Activated naive CD8-positive, alpha-beta T cell treated with anti-CD3 and anti-CD28 coated beads for 36 hours (primary cell): Measurements from ENCODE around the gene ALG6. TPM values are rescaled to one million over a fixed set of nuclear protein-coding genes. Genes with fewer than 3 reads are reported as not detected.
"Not testable (repeated sequence)": the region's sequence is repeated elsewhere in the genome, so short reads cannot be mapped to it uniquely, and the experiment has no call there.

Source experiments
- DNase-seq: peaks from one replicate; pipeline ENCODE4 v3.0.0; 2021
- H3K27ac Mint-ChIP-seq: one replicate; pipeline ENCODE4 v1.8.0; 2022; ENCODE audit warnings: mild to moderate bottlenecking, moderate library complexity, mixed read lengths
- H3K27me3 Mint-ChIP-seq: one replicate; pipeline ENCODE4 v1.8.0; 2022; ENCODE audit warnings: mild to moderate bottlenecking, mixed read lengths
- H3K36me3 Mint-ChIP-seq: one replicate; pipeline ENCODE4 v1.8.0; 2021; ENCODE audit warnings: mild to moderate bottlenecking, mixed read lengths
- H3K4me1 Mint-ChIP-seq: one replicate; pipeline ENCODE4 v1.8.0; 2021; ENCODE audit warnings: mixed read lengths
- H3K4me3 Mint-ChIP-seq: one replicate; pipeline ENCODE4 v1.8.0; 2022; ENCODE audit warnings: mild to moderate bottlenecking, moderate library complexity, mixed read lengths
- H3K9me3 Mint-ChIP-seq: one replicate; pipeline ENCODE4 v1.8.0; 2022; ENCODE audit warnings: mixed read lengths
- total RNA-seq, 2 experiments: library from RNA; stranded (reverse); gene quantifications; one replicate each; pipeline ENCODE4 v1.2.3, GENCODE V29; 2021

The ALG6 gene
- total RNA-seq, 2 experiments from 2014 or later, result 17.4 to 17.8 TPM

DNA sequence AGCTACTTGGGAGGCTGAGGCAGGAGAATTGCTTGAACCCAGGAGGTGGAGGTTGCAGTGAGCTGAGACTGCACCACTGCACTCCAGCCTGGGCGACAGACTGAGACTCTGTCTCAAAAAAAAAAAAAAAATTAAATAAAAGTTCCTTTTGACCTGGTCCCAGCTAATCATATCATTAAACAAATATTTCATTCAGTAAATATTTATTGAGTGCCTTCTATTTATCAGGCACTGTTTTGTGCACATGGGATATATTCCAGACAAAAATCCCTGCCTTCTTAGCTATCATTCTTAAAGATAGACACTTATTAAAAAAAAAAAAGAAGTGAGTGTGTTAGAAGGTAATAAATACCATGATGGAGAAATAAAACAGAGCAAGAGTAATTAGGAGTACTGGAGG is 53.3 kb downstream of the ALG6 start:
- H3K9me3 Mint-ChIP-seq, DNase-seq, H3K27ac Mint-ChIP-seq: not testable (repeated sequence)

DNA sequence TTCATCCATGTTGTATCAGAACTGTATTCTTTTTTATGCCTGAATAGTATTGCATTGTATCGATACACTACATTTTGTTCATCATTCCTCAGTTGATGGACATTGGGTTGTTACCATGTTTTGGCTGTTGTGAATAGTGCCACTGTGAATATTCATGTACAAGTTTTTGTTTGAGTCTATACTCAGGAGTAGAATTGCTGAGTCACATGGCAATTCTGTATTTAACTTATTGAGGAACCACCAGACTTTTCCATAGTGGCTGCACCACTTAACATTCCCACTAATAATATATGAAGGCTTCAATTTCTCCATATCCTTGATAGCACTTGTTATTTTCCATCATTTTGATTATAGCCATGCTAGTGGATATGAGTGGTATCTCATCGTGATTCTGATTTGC is 56.2 kb downstream of the ALG6 start:
- Mint-ChIP-seq H3K27me3 (no peaks in the 10 kb centered on the region), H3K9me3 (no peaks in the 10 kb centered on the region), H3K4me1 (no peaks in the 10 kb centered on the region), H3K4me3 (no peak overlapping the region), H3K36me3 (peaks cover 32% of the 10 kb centered on the region), H3K27ac (no peak overlapping the region)
- DNase-seq, result no peak

More for the DNA sequence above, 53.3 kb downstream of the ALG6 start:
- peaks cover 38% of the 10 kb centered on the region for H3K36me3 Mint-ChIP-seq
- H3K4me3 Mint-ChIP-seq, H3K4me1 Mint-ChIP-seq, H3K27me3 Mint-ChIP-seq: not testable (repeated sequence)

DNA sequence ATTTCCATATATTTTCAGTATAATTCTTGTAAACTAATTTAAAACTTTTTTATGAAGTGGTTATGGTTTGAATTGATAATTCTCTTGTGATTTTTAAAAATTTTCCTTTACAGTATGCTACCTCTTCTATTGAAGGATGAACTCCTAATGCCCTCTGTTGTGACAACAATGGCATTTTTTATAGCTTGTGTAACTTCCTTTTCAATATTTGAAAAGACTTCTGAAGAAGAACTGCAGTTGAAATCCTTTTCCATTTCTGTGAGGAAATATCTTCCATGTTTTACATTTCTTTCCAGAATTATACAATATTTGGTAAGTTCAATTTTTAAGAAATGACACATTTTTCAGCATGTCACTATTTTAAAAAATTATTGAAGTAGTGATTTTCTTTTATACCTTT is 61.4 kb downstream of the ALG6 start:
- peaks cover 6% of the 10 kb centered on the region for H3K9me3 Mint-ChIP-seq
- H3K4me3 Mint-ChIP-seq, result no peak overlapping the region
- no peak for DNase-seq
- no peaks in the 10 kb centered on the region for H3K27me3 Mint-ChIP-seq
- H3K4me1 Mint-ChIP-seq, result no peaks in the 10 kb centered on the region
- H3K27ac Mint-ChIP-seq, result no peak overlapping the region
- peaks cover 31% of the 10 kb centered on the region for H3K36me3 Mint-ChIP-seq

DNA sequence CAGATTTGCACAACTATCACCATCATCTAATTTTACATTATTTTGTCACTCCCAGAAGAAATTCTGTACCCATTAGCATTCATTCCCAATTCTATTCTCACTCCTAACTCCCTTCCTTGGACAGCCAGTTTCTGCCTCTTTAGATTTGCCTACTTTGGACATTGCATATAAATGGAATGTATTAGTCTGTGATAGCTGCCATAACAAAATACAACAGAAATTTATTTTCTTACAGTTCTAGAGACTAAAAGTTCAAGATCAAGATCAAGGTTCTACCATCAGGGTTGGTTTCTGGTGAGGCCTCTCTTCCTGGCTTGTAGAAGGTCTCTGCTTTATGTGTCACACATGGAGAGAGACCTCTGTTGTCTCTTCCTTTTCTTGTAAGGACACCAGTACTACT is 61.9 kb downstream of the ALG6 start:
- no peak for DNase-seq
- Mint-ChIP-seq H3K4me1 (no peaks in the 10 kb centered on the region), H3K27me3 (no peaks in the 10 kb centered on the region), H3K36me3 (peaks cover 31% of the 10 kb centered on the region), H3K27ac (no peak overlapping the region), H3K4me3 (no peak overlapping the region), H3K9me3 (peaks cover 6% of the 10 kb centered on the region)

DNA sequence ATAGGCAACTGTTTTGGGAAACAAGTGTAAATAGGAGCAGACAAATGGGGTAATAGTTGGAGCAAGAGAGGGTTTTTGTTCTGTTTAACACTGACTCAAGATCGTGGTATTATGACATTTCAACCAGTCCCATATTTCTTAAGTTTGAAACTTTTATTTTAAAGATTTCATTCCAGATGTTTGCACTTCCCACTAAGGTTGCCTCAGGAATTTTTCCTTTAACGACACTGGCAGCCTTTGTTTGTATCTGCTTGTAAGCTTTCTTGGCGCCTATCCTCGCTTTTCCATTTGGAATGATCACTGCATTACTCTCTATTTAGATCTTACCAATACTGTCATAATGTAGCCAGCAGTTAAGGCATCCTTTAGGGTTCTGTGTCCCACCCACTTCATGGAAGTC is 67.7 kb downstream of the ALG6 start:
- H3K4me1 Mint-ChIP-seq, result peaks cover 4% of the 10 kb centered on the region
- DNase-seq, result no peak
- peaks cover 14% of the 10 kb centered on the region for H3K36me3 Mint-ChIP-seq
- no peak overlapping the region for H3K4me3 Mint-ChIP-seq
- H3K27me3 Mint-ChIP-seq, result no peaks in the 10 kb centered on the region
- H3K9me3 Mint-ChIP-seq, result no peaks in the 10 kb centered on the region
- no peak overlapping the region for H3K27ac Mint-ChIP-seq

DNA sequence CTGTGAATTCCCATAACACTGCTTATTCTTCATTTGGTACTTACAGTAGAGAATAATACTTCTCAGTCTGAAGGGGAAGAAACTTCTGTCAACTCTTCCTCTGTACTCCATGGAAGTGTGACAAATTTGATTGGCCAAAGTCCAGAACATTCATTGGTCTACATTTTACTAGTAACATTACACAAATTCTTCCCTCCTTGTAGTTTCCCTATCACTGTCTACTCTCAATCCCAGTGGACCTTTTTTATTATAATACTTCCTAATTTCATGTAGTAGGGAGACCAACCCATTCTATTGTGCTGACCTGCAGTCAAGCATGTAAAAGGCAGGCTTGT is 74.7 kb downstream of the ALG6 start:
- Mint-ChIP-seq H3K36me3 (peaks cover 2% of the 10 kb centered on the region), H3K27me3 (no peaks in the 10 kb centered on the region), H3K27ac (no peak overlapping the region), H3K4me1 (peaks cover 2% of the 10 kb centered on the region), H3K9me3 (no peaks in the 10 kb centered on the region), H3K4me3 (no peak overlapping the region)
- DNase-seq, result no peak

DNA sequence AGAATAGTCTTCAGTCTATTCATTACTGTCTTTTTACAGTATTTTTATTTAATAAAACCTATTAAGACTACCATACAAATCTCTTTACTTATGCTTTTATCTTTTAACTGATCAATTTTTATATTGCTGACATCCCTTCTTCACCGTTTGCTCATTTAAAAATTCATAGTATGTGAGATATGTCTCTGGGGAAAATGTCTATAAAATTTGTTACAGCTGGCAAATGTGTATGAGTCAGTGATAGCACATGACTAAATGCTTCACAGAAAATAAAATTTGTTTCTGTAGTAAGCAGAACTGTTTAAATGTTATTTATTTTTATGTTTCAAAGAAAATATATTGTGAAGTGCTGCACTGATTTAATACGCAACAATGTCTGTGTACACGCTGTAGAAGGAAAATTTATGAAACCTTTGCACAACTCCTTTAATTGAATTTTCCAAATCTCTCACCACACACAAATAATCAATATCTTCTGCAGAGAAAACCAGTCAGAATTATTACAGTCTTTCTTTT is 81.4 kb downstream of the ALG6 start:
- DNase-seq, result no peak
- H3K27me3 Mint-ChIP-seq, result no peaks in the 10 kb centered on the region
- no peak overlapping the region for H3K27ac Mint-ChIP-seq
- H3K4me1 Mint-ChIP-seq, result no peaks in the 10 kb centered on the region
- H3K36me3 Mint-ChIP-seq, result peaks cover 3% of the 10 kb centered on the region
- no peaks in the 10 kb centered on the region for H3K9me3 Mint-ChIP-seq
- H3K4me3 Mint-ChIP-seq, result no peak overlapping the region

DNA sequence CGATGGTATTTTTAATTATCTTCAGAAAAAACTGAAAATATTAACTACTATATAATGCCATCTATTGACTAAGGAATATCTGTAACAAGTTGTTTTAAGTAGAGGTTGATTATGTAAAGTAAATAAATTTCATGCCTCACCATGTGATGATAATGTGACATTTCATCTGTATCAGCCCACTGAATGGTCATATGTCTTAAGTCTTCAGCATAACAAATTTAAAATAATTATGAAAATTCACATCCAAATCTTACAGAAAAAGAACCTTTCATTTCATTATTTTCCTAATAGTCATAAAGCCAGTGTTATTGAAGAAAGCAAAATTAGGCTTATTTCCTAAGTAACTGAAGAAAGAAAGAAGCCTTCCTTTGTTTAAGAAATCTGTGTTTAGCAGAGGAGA is 83.0 kb downstream of the ALG6 start:
- Mint-ChIP-seq H3K27ac (no peak overlapping the region), H3K4me1 (no peaks in the 10 kb centered on the region), H3K27me3 (no peaks in the 10 kb centered on the region), H3K9me3 (no peaks in the 10 kb centered on the region), H3K36me3 (peaks cover 3% of the 10 kb centered on the region), H3K4me3 (no peak overlapping the region)
- DNase-seq, result no peak

DNA sequence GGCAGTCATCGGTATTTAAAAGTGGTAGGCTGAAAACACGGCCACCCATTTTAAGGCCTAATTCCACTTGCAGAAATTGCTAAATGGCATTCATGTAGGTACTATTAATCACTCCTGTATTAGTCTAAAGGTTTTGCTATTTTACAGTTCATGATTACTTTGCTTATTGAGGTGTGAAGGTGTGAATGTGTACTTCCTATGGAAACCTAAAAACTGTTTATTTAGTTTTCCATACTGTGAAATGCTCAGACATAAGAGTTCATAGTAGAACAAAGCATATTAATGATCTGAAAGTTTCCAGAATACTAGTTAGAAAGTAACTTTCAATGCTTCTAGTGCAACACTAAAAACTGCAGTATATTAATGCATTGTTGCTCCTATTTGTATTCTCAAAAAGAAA is 85.8 kb downstream of the ALG6 start:
- no peak overlapping the region for H3K4me3 Mint-ChIP-seq
- H3K9me3 Mint-ChIP-seq, result no peaks in the 10 kb centered on the region
- H3K27ac Mint-ChIP-seq, result no peak overlapping the region
- peaks cover 13% of the 10 kb centered on the region for H3K36me3 Mint-ChIP-seq
- H3K4me1 Mint-ChIP-seq, result no peaks in the 10 kb centered on the region
- no peak for DNase-seq
- H3K27me3 Mint-ChIP-seq, result no peaks in the 10 kb centered on the region

DNA sequence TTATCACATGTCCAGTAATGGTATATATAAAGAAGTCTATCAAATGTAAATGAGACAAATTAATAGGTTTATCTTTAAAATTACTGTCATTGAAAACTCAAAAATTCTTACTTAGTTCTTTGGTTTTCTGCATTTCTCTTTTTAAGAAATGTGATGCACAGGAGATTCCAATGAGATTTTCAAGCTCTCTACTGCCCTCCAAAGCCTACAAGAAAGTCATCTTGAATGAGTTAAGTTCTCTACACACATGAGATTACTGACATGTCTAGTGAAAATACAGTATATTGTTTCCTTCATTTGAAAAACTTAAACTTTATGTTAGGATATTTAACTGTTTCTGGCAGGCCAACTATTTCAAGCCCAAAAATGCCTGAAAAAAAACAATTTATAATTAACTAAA is 86.8 kb downstream of the ALG6 start:
- Mint-ChIP-seq H3K36me3 (peaks cover 17% of the 10 kb centered on the region), H3K4me1 (no peaks in the 10 kb centered on the region), H3K9me3 (no peaks in the 10 kb centered on the region), H3K27ac (no peak overlapping the region), H3K4me3 (no peak overlapping the region), H3K27me3 (no peaks in the 10 kb centered on the region)
- no peak for DNase-seq

DNA sequence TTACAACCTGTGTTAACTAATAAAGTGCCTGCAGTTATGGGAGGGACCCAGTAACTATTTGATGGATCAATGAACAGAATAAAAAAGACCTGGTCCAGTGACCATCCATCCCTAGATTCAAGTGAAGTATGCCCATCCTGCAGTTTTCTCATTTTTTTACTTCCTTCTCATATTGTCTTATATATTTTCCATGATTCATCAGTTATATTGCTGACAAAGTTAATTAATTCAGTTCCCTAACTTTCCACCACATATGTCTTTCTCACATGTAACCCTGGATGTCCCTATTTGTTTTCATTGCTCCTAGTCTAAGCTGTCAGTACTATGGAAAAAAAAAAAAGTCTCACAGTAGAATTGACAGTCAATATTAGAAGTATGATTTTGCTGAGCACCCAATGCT is 91.3 kb downstream of the ALG6 start:
- peaks cover 41% of the 10 kb centered on the region for H3K36me3 Mint-ChIP-seq
- H3K4me1 Mint-ChIP-seq, result no peaks in the 10 kb centered on the region
- no peak overlapping the region for H3K4me3 Mint-ChIP-seq
- no peak for DNase-seq
- H3K27ac Mint-ChIP-seq, result no peak overlapping the region
- H3K9me3 Mint-ChIP-seq, result peaks cover 11% of the 10 kb centered on the region
- no peaks in the 10 kb centered on the region for H3K27me3 Mint-ChIP-seq

DNA sequence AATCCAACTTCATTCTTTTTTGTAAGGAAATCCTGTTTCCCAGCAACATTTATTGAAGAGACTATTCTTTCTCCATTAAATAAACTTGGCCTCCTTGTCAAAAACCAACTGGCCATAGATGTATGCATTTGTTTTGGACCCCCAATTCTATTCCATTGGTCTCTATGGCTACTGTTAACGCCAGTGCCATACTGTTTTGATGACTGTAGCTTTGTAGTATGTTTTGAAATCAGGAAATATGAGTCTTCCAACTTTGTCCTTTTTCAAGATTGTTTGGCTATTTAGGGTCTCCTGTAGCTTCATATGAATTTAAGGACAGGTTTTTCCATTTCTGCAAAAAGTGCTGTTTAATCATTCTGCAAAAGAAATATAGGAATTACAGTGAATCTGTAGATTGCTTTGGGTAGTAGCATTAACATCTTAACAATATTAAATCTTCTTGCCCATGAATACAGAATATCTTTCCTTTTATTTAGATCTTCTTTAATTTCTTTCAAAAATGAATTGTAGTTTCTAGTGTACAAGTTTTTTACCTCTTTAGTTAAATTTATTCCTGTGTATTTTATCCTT is 94.3 kb downstream of the ALG6 start:
- H3K36me3 Mint-ChIP-seq, result peaks cover 48% of the 10 kb centered on the region
- no peak for DNase-seq
- no peak overlapping the region for H3K4me3 Mint-ChIP-seq
- H3K9me3 Mint-ChIP-seq, result peaks cover 11% of the 10 kb centered on the region
- H3K27ac Mint-ChIP-seq, result no peak overlapping the region
- H3K27me3 Mint-ChIP-seq, result no peaks in the 10 kb centered on the region
- H3K4me1 Mint-ChIP-seq, result no peaks in the 10 kb centered on the region

DNA sequence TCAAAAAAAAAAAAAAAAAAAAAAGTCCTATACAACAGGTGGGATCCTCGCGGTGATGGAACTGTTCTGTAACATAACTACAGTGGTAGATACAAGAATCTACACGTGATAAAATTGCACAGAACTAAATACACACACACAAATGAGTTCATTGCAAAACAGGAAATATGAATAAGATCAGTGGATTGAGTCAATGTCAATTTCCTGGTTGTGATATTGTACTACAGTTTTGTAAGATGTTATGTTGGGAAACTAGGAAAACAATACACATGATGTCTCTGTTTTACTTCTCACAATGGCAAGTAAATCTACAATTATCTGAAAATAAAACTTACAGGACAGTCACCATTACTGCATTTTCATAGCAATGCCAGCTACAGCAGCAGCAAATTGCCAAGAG is 95.8 kb downstream of the ALG6 start:
- no peak for DNase-seq
- no peak overlapping the region for H3K27ac Mint-ChIP-seq
- no peaks in the 10 kb centered on the region for H3K27me3 Mint-ChIP-seq
- H3K4me3 Mint-ChIP-seq, result no peak overlapping the region
- peaks cover 36% of the 10 kb centered on the region for H3K36me3 Mint-ChIP-seq
- no peaks in the 10 kb centered on the region for H3K4me1 Mint-ChIP-seq
- H3K9me3 Mint-ChIP-seq, result peaks cover 11% of the 10 kb centered on the region

DNA sequence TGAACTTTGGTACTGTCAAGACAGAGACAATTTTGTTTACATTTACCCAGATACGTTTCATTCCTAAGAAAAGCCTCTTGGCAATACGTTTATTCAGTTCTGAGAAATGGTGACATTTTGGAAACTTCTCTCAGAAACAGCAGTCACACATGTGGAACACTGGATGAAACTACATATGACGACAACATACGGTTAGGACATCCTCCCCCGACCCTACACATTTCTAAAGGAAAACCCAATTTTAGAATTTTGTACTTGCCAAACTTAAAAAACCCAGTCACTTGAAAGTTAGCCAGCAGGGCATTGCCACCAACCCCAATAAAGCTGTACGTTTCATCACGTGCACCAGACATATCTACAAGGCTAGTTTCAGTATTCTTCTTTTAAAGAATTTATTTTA is 98.8 kb downstream of the ALG6 start:
- peaks cover 16% of the 10 kb centered on the region for H3K9me3 Mint-ChIP-seq
- H3K4me1 Mint-ChIP-seq, result no peaks in the 10 kb centered on the region
- H3K27ac Mint-ChIP-seq, result no peak overlapping the region
- no peak for DNase-seq
- no peaks in the 10 kb centered on the region for H3K27me3 Mint-ChIP-seq
- H3K36me3 Mint-ChIP-seq, result peaks cover 40% of the 10 kb centered on the region
- H3K4me3 Mint-ChIP-seq, result no peak overlapping the region

DNA sequence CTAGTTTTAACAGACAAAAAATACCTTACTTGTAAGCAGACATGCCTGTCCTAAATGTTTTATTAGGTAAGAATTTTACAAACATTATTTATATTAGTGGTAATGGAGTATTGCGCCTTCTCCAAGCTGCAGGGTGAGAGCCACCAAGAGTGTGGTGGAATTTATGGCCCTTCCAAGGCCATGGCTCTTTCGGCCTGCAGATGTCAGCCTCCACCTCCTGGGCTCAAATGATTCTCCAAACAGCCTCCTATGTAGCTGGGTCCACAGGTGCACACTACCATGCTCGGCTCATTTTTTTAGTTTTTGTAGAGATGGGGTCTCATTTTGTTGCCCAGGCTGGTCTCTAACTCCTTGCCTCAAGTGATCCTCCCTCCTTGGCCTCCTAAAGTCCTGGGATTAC is 99.3 kb downstream of the ALG6 start:
- H3K27me3 Mint-ChIP-seq, result no peaks in the 10 kb centered on the region
- H3K36me3 Mint-ChIP-seq, result peaks cover 37% of the 10 kb centered on the region
- no peak overlapping the region for H3K27ac Mint-ChIP-seq
- H3K9me3 Mint-ChIP-seq, result peaks cover 18% of the 10 kb centered on the region
- no peak for DNase-seq
- H3K4me3 Mint-ChIP-seq, result no peak overlapping the region
- no peaks in the 10 kb centered on the region for H3K4me1 Mint-ChIP-seq

DNA sequence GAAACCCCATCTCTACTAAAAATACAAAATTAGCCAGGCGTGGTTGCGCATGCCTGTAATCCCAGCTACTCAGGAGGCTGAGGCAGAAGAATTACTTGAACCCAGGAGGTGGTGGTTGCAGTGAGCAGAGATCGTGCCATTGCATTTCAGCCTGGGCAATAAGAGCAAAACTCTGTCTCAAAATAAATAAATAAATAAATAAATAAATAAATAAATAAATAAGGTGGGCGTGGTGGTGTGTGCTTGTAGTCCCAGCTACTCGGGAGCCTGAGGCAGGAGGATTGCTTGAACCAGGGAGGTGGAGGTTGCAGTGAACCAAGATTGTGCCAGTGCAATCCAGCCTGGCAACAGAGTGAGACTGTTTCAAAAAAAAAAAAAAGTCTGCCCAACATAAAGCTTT is 101.3 kb downstream of the ALG6 start:
- H3K9me3 Mint-ChIP-seq, H3K27me3 Mint-ChIP-seq, H3K27ac Mint-ChIP-seq, H3K4me1 Mint-ChIP-seq, H3K4me3 Mint-ChIP-seq, DNase-seq: not testable (repeated sequence)
- H3K36me3 Mint-ChIP-seq, result peaks cover 28% of the 10 kb centered on the region

DNA sequence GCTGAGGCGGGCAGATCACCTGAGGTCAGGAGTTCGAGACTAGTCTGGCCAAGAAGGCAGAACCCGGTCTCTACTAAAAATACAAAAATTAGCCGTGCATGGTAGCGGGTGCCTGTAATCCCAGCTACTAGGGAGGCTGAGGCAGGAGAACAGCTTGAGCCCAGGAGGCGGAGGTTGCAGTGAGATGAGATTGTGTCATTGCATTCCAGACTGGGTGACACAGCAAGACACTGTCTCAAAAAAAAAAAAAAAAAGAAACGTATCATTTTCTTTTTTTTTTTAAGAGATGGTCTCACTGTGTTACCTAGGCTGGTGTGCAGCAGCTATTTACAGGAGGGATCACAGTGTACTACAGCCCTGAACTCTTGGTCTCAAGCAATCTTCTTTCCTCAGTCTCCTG is 108.3 kb downstream of the ALG6 start:
- H3K27ac Mint-ChIP-seq, result no peak overlapping the region
- no peak for DNase-seq
- peaks cover 5% of the 10 kb centered on the region for H3K9me3 Mint-ChIP-seq

More for the DNA sequence above, 108.3 kb downstream of the ALG6 start:
- Mint-ChIP-seq H3K4me3 (no peak overlapping the region), H3K4me1 (no peaks in the 10 kb centered on the region), H3K27me3 (no peaks in the 10 kb centered on the region), H3K36me3 (peaks cover 22% of the 10 kb centered on the region)
